ENCODE measurements around the gene CELA3B.
A peak's percentile ranks its signal among the peaks of the same experiment; 100 is the strongest.

The CELA3B gene

GRCh38 chr1:21951226-21951870 is 25.5 kb upstream of the CELA3B start:
- no peak overlapping the region for H2AFZ ChIP-seq (ENCODE audit: low read length)
- no peak overlapping the region for H3K4ac ChIP-seq (ENCODE audit: low read length)
- no peak overlapping the region for H3K9ac ChIP-seq (ENCODE audit: low read depth, low read length, poor library complexity)
- H3K4me2 ChIP-seq (ENCODE audit: insufficient read depth, low read length, poor library complexity, severe bottlenecking), result no peak overlapping the region
- peaks cover 16 to 20% of the 10 kb centered on the region in 2 donors for H3K4me1 ChIP-seq (ENCODE audit: control insufficient read depth in 2 of 2, insufficient read depth in 1 of 2, low read depth in 1 of 2, low read length in 2 of 2)
- peak overlapping the region; percentile 21 for H2AK5ac ChIP-seq (ENCODE audit: low read depth, low read length)
- H4K91ac ChIP-seq (ENCODE audit: low read depth, low read length, poor library complexity), result no peak overlapping the region
- H2BK12ac ChIP-seq (ENCODE audit: low read length), result no peak overlapping the region
- no CpG with 5 or more reads among the region's 12 CpGs for WGBS, 2 donors (ENCODE audit: extremely low coverage in 2 of 2, insufficient read length in 2 of 2, insufficient replicate concordance in 1 of 2)
- H3K18ac ChIP-seq (ENCODE audit: low read length), result peak overlapping the region; percentile 35
- no peaks in the 10 kb centered on the region for H3K79me1 ChIP-seq (ENCODE audit: low read depth, low read length)
- H3K36me3 ChIP-seq (replicated peaks in 1 of 2; ENCODE audit: control insufficient read depth in 2 of 2, insufficient read depth in 2 of 2, low read length in 2 of 2), result no peaks in the 10 kb centered on the region
- no peak overlapping the region for H3K27ac ChIP-seq (replicated peaks; ENCODE audit: low read length)
- H3K9me3 ChIP-seq (replicated peaks in 1 of 2; ENCODE audit: control insufficient read depth in 2 of 2, insufficient read depth in 1 of 2, low read depth in 1 of 2, low read length in 2 of 2), result no peaks in the 10 kb centered on the region
- peak overlapping the region; percentile 4 for H2BK120ac ChIP-seq (ENCODE audit: low read depth, low read length)
- no peak overlapping the region for H3K14ac ChIP-seq (ENCODE audit: low read length)
- peaks cover 0 to 17% (median 0%) of the 10 kb centered on the region in 3 experiments for H3K27me3 ChIP-seq (ENCODE audit: control insufficient read depth in 3 of 3, insufficient read depth in 3 of 3, low read depth in 1 of 3, low read length in 3 of 3)
- H3K4me3 ChIP-seq (ENCODE audit: low read length in 2 of 2), result no peak overlapping the region
- H3K23ac ChIP-seq (ENCODE audit: low read depth, low read length, poor library complexity), result no peak overlapping the region
- DNase-seq (ENCODE audit: low spot score), result no peak
- peak overlapping the region; percentile 54 for H2BK15ac ChIP-seq (ENCODE audit: low read length)
- H4K8ac ChIP-seq (ENCODE audit: low read depth, low read length), result no peak overlapping the region
- H2BK5ac ChIP-seq (ENCODE audit: low read length), result peak overlapping the region; percentile 76

- H3K27ac ChIP-seq (replicated peaks; ENCODE audit: low read length), result no peak overlapping the region
- peak overlapping the region; percentile 80 for H4K91ac ChIP-seq (ENCODE audit: low read depth, low read length, poor library complexity)
- H2BK5ac ChIP-seq (ENCODE audit: low read length), result no peak overlapping the region
- H3K18ac ChIP-seq (ENCODE audit: low read length), result peak overlapping the region; percentile 70
- H3K4me3 ChIP-seq (ENCODE audit: low read length in 2 of 2), result no peak overlapping the region
- H2AK5ac ChIP-seq (ENCODE audit: low read depth, low read length), result no peak overlapping the region
- no peaks in the 10 kb centered on the region for H3K36me3 ChIP-seq (replicated peaks in 1 of 2; ENCODE audit: control insufficient read depth in 2 of 2, insufficient read depth in 2 of 2, low read length in 2 of 2)
- no peak overlapping the region for H2BK120ac ChIP-seq (ENCODE audit: low read depth, low read length)
- no peak overlapping the region for H4K8ac ChIP-seq (ENCODE audit: low read depth, low read length)
- no peak overlapping the region for H3K4me2 ChIP-seq (ENCODE audit: insufficient read depth, low read length, poor library complexity, severe bottlenecking)
- DNase-seq (ENCODE audit: low spot score), result no peak
- no peak overlapping the region for H3K14ac ChIP-seq (ENCODE audit: low read length)
- H2AFZ ChIP-seq (ENCODE audit: low read length), result no peak overlapping the region
- peak overlapping the region; percentile 78 for H2BK12ac ChIP-seq (ENCODE audit: low read length)
- no peak overlapping the region for H3K23ac ChIP-seq (ENCODE audit: low read depth, low read length, poor library complexity)
- peaks cover 0 to 17% (median 0%) of the 10 kb centered on the region in 3 experiments for H3K27me3 ChIP-seq (ENCODE audit: control insufficient read depth in 3 of 3, insufficient read depth in 3 of 3, low read depth in 1 of 3, low read length in 3 of 3)
- H2BK15ac ChIP-seq (ENCODE audit: low read length), result peak overlapping the region; percentile 3
- no peak overlapping the region for H3K9ac ChIP-seq (ENCODE audit: low read depth, low read length, poor library complexity)
- WGBS, 2 donors (ENCODE audit: extremely low coverage in 2 of 2, insufficient read length in 2 of 2, insufficient replicate concordance in 1 of 2), result no CpG with 5 or more reads among the region's 6 CpGs
- H3K9me3 ChIP-seq (replicated peaks in 1 of 2; ENCODE audit: control insufficient read depth in 2 of 2, insufficient read depth in 1 of 2, low read depth in 1 of 2, low read length in 2 of 2), result no peaks in the 10 kb centered on the region
- peaks cover 13 to 16% of the 10 kb centered on the region in 2 donors for H3K4me1 ChIP-seq (ENCODE audit: control insufficient read depth in 2 of 2, insufficient read depth in 1 of 2, low read depth in 1 of 2, low read length in 2 of 2)
- no peaks in the 10 kb centered on the region for H3K79me1 ChIP-seq (ENCODE audit: low read depth, low read length)
- no peak overlapping the region for H3K4ac ChIP-seq (ENCODE audit: low read length)
Measured at GRCh38 chr1:21952786-21953520, 23.9 kb upstream of the CELA3B start.

GRCh38 chr1:21955058-21955457 is 21.8 kb upstream of the CELA3B start:
- no peaks in the 10 kb centered on the region for H3K79me1 ChIP-seq (ENCODE audit: low read depth, low read length)

More at GRCh38 chr1:21955058-21955457, 21.8 kb upstream of the CELA3B start:
- Histone ChIP-seq H3K23ac (ENCODE audit: low read depth, low read length, poor library complexity) (no peak overlapping the region), H3K4me3 (ENCODE audit: low read length in 2 of 2) (no peak overlapping the region), H3K27me3 (ENCODE audit: control insufficient read depth in 3 of 3, insufficient read depth in 3 of 3, low read depth in 1 of 3, low read length in 3 of 3) (peaks cover 0 to 14% (median 0%) of the 10 kb centered on the region in 3 experiments), H3K4me1 (ENCODE audit: control insufficient read depth in 2 of 2, insufficient read depth in 1 of 2, low read depth in 1 of 2, low read length in 2 of 2) (peaks cover 15 to 16% of the 10 kb centered on the region in 2 donors), H3K9me3 (replicated peaks in 1 of 2; ENCODE audit: control insufficient read depth in 2 of 2, insufficient read depth in 1 of 2, low read depth in 1 of 2, low read length in 2 of 2) (no peaks in the 10 kb centered on the region), H3K36me3 (replicated peaks in 1 of 2; ENCODE audit: control insufficient read depth in 2 of 2, insufficient read depth in 2 of 2, low read length in 2 of 2) (no peaks in the 10 kb centered on the region), H4K8ac (ENCODE audit: low read depth, low read length) (no peak overlapping the region), H2BK5ac (ENCODE audit: low read length) (peak overlapping the region; percentile 76), H3K4me2 (ENCODE audit: insufficient read depth, low read length, poor library complexity, severe bottlenecking) (no peak overlapping the region), H4K91ac (ENCODE audit: low read depth, low read length, poor library complexity) (no peak overlapping the region), H3K9ac (ENCODE audit: low read depth, low read length, poor library complexity) (no peak overlapping the region), H2AK5ac (ENCODE audit: low read depth, low read length) (peak overlapping the region; percentile 96), H3K18ac (ENCODE audit: low read length) (peak overlapping the region; percentile 73), H2BK12ac (ENCODE audit: low read length) (no peak overlapping the region), H3K14ac (ENCODE audit: low read length) (no peak overlapping the region), H2AFZ (ENCODE audit: low read length) (peak overlapping the region; percentile 77), H3K27ac (replicated peaks; ENCODE audit: low read length) (no peak overlapping the region), H3K4ac (ENCODE audit: low read length) (no peak overlapping the region), H2BK120ac (ENCODE audit: low read depth, low read length) (peak overlapping the region; percentile 73), H2BK15ac (ENCODE audit: low read length) (no peak overlapping the region)
- DNase-seq (ENCODE audit: low spot score), result no peak
- no CpG with 5 or more reads among the region's 16 CpGs for WGBS, 2 donors (ENCODE audit: extremely low coverage in 2 of 2, insufficient read length in 2 of 2, insufficient replicate concordance in 1 of 2)

Measured in neuronal stem cell (in vitro differentiated cells).